Activated naive CD8-positive, alpha-beta T cell treated with anti-CD3 and anti-CD28 coated beads, Interleukin-2, amount 10 ng/mL, durations not matched to agents 7 days and 5 days (primary cell): ENCODE results near the gene KCNMA1. TPM values are rescaled to one million over a fixed set of nuclear protein-coding genes. Genes with fewer than 3 reads are reported as not detected.
"Not testable (repeated sequence)": the region's sequence is repeated elsewhere in the genome, so short reads cannot be mapped to it uniquely, and the experiment has no call there.

Experiments used
- ATAC-seq: fragments of 150-1000 bp; cut with Tn5 transposase; one replicate; pipeline ENCODE4 v1.10.0; 2021; ENCODE audit warnings: low read depth, moderate library complexity
- POLR2A ChIA-PET: fragments of 350-600 bp; sonication (Branson Sonifier 250); formaldehyde crosslinking; loops from one replicate; lab custom pipeline; 2021; ENCODE audit warnings: antibody characterized with exemption; lab: Charles Lee
- DNase-seq: peaks from one replicate; pipeline ENCODE4 v3.0.0; 2021
- H3K27ac Mint-ChIP-seq: one replicate; pipeline ENCODE4 v1.8.0; 2022; ENCODE audit warnings: mild to moderate bottlenecking, mixed read lengths
- H3K27me3 Mint-ChIP-seq: one replicate; pipeline ENCODE4 v1.8.0; 2022; ENCODE audit warnings: mild to moderate bottlenecking, moderate library complexity, mixed read lengths
- H3K36me3 Mint-ChIP-seq: one replicate; pipeline ENCODE4 v1.8.0; 2021; ENCODE audit warnings: mild to moderate bottlenecking, mixed read lengths
- H3K4me1 Mint-ChIP-seq: one replicate; pipeline ENCODE4 v1.8.0; 2021; ENCODE audit warnings: mixed read lengths
- H3K4me3 Mint-ChIP-seq: one replicate; pipeline ENCODE4 v1.8.0; 2022; ENCODE audit warnings: mild to moderate bottlenecking, moderate library complexity, mixed read lengths
- H3K9me3 Mint-ChIP-seq: one replicate; pipeline ENCODE4 v1.8.0; 2021; ENCODE audit warnings: mixed read lengths
- total RNA-seq, 2 experiments: library from RNA; stranded (reverse); gene quantifications; one replicate each; pipeline ENCODE4 v1.2.3, GENCODE V29; 2021

The KCNMA1 gene
- total RNA-seq, 2 experiments from 2014 or later = 0.39 to 0.54 TPM

DNA sequence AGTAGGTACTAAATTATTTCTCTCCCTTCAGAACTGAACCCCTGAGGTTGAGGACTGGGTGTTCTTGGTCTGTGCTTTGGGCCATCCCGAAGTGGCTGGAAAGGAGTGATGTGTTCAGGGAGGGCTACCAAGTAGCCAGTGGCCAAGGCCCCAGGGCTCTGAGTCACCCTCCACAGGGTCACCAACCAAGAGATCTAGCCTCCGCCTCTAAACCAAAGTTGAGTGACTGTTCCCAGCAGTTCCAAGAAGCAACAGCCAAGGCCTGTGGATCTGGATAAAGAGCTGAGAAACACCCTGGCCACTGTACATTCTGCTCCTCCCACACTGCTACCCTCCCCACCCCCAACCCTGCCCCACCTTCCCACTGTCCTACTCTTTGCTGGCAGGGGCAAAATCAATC lies 35.5 kb upstream of the KCNMA1 start:
- POLR2A ChIA-PET = no interaction called here
- no peaks in the 10 kb centered on the region for H3K36me3 Mint-ChIP-seq
- no peaks in the 10 kb centered on the region for H3K9me3 Mint-ChIP-seq
- H3K4me3 Mint-ChIP-seq = no peak overlapping the region
- peaks cover 27% of the 10 kb centered on the region for H3K27me3 Mint-ChIP-seq
- ATAC-seq = no peak
- no peak overlapping the region for H3K27ac Mint-ChIP-seq
- no peak for DNase-seq
- H3K4me1 Mint-ChIP-seq = peaks cover 3% of the 10 kb centered on the region

DNA sequence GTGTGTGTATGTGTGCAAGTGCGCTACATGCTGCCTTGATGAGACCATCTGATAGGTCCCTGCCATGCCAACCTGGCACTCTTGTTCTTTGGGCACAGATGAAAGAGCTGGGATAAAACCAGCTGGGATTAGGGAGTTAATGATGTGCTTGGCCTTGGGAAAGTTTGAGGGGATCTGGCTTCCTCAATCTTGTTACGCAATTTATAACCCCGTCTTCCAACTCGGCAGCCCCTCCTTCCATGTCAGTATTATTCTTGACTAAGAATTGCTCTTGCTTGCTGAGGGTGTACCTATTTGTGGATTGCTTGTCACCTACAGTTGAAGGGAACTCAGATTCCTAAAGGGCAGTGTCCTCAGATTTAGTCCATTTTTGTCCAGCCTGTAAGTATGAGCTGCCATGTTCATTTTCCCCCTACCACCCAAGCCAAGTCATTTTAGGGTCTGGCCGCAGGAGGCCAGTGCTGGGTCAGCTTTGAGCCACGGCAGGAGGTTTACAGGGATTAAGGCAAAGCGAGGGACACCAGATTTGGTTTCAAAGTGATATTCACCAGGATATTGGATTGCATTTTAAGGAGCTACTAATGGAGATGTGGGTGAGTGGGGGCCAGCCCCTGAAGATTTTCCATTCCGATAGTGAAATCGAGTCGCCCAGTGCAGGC lies 34.1 kb upstream of the KCNMA1 start:
- Mint-ChIP-seq H3K27me3 (peaks cover 24% of the 10 kb centered on the region), H3K36me3 (no peaks in the 10 kb centered on the region), H3K4me1 (peaks cover 3% of the 10 kb centered on the region), H3K27ac (no peak overlapping the region), H3K4me3 (no peak overlapping the region), H3K9me3 (no peaks in the 10 kb centered on the region)
- no peak for DNase-seq
- no peak for ATAC-seq
- POLR2A ChIA-PET = no interaction called here

DNA sequence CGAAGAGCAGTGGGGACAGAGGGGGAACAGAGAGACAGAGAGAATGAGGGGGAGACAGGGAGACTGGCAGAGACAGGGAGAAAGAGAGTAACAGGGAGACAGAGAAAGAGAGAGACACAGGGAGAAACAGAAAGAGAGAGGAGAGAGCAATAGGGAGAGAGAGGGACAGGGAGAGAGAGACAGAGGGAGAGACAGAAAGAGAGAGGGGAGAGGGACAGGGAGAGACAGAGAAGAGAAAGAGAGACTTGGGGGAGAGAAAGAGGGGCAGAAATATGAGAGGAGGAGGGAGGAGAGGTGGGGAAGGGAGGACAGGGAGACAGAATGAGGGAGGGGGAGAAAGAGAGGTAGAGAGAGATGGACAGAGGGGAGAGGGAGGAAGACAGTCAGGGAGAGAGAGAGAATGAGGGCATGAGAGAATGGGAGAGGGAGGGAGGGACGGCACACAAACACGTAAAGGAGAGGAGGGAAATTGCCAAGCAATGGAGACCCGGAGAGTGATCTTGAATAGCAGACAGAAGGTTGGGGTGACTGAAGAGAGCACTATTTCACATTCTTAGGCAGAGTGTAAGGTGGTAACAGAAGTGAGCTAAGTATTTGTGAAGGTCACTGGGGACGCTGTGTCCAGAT lies 33.3 kb upstream of the KCNMA1 start:
- H3K4me3 Mint-ChIP-seq = no peak overlapping the region
- H3K27me3 Mint-ChIP-seq = peaks cover 24% of the 10 kb centered on the region
- peaks cover 3% of the 10 kb centered on the region for H3K4me1 Mint-ChIP-seq
- no peaks in the 10 kb centered on the region for H3K9me3 Mint-ChIP-seq
- POLR2A ChIA-PET = no interaction called here
- DNase-seq (no peak), ATAC-seq (no peak)
- H3K36me3 Mint-ChIP-seq = no peaks in the 10 kb centered on the region
- H3K27ac Mint-ChIP-seq = no peak overlapping the region

DNA sequence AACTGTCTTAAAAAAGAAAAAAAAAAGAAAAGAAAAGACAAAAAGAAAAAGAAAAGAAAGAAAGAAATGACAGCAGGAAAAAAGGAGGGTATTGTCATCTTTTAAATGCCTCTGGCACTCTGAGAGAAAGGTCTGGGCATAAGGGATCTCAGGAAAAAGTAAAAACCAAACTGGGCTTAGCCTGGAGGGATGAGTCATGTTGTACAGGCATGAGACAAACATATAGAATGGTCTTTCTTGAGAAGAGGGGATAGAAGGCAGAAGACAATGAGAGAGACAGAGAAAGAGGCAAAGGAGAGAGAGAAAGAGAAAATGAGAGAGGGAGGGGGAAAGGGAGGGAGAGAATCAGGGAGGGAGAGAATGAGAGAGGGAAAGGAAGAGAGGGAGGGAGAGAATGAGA lies 32.3 kb upstream of the KCNMA1 start:
- POLR2A ChIA-PET = no interaction called here
- DNase-seq (no peak), ATAC-seq (no peak)
- Mint-ChIP-seq H3K27ac (no peak overlapping the region), H3K9me3 (no peaks in the 10 kb centered on the region), H3K27me3 (peaks cover 23% of the 10 kb centered on the region), H3K36me3 (no peaks in the 10 kb centered on the region), H3K4me3 (no peak overlapping the region), H3K4me1 (peaks cover 3% of the 10 kb centered on the region)

DNA sequence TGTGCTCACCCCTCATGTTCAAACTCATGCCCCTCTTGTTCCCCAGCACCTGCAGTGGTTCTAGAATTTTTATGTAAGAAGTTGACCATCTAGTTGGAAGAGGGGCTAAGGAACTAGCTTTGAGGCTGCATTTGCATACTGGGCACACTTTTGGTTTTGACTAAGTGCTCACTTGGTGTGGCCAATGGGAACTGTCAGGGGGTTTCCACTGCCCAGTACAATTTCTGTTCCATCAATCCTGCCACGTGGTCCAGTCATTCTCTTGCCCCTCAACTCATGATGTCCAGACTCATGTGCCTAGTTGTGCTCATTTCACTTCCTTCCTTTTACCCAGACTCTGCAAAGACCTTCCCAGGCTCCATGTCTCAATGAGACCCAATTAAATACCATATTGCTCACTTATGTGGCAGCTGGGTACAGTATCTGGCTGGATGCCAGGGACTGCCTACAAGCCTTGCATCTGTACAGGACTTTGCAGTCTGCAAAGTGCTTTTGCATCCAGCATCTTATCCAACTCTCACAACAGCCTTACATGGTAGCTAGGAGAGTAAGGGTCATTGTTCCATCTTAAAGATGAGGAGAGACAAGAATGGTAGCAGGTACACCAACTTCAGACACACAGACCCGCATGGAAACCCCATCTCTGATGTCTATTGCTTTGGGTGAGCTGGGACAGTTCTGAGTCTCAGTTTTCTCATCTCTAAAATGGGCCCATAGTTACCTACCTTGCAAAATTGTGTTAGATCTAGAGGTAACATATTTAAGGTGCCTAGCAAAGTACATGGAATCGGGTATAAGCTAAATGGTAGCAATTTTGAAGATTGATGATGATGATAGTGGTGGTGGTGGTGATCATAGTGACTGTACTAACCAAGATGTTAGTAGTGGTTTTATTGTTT lies 30.1 kb upstream of the KCNMA1 start:
- ATAC-seq (no peak), DNase-seq (no peak)
- Mint-ChIP-seq H3K9me3 (no peaks in the 10 kb centered on the region), H3K4me1 (no peaks in the 10 kb centered on the region), H3K27me3 (peaks cover 19% of the 10 kb centered on the region), H3K36me3 (no peaks in the 10 kb centered on the region), H3K4me3 (no peak overlapping the region), H3K27ac (no peak overlapping the region)
- POLR2A ChIA-PET = no interaction called here

DNA sequence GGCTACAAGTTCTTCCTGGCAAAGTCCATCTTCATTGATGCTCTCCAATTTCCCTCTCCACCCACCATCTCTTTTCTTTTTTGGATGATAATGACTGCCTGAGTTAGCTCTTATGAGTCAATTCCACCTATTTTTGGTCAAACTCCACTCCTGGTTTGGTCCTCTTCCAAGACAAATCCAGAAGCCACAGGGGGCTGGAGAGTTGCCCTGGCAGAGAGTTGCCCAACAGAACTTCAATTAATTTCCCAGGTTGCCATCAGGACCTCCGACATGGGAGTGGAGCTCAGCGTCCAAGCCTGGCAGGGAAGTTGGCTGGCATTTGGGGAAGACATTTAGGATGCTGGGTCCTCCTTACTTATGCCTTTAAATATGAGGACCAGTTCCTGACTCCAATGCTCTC lies 29.2 kb upstream of the KCNMA1 start:
- Mint-ChIP-seq H3K4me3 (no peak overlapping the region), H3K4me1 (no peaks in the 10 kb centered on the region), H3K27me3 (peaks cover 16% of the 10 kb centered on the region), H3K9me3 (no peaks in the 10 kb centered on the region), H3K27ac (no peak overlapping the region), H3K36me3 (no peaks in the 10 kb centered on the region)
- ATAC-seq (no peak), DNase-seq (no peak)
- POLR2A ChIA-PET = no interaction called here

DNA sequence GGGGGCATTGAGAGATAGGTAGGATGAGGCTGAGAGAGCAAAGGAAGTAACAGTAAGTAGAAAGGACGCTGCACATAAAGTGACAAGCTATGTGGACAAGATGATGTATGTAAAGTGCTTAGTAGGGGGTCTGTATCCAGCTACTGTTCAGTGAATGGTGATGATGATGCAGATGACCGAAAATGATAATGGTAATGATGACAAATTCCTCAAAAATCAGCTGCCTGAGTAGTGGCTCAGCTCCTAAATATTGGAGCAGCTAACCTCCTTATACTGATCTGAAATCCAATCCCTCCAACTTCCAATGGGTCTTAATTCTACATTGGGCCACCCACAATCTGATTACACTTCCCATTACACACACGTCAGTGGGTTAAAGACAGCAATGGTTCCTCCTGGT lies 27.1 kb upstream of the KCNMA1 start:
- H3K36me3 Mint-ChIP-seq = no peaks in the 10 kb centered on the region
- no peak overlapping the region for H3K4me3 Mint-ChIP-seq
- DNase-seq = no peak
- no peaks in the 10 kb centered on the region for H3K9me3 Mint-ChIP-seq
- peaks cover 6% of the 10 kb centered on the region for H3K27me3 Mint-ChIP-seq
- POLR2A ChIA-PET = no interaction called here
- no peak for ATAC-seq
- no peak overlapping the region for H3K27ac Mint-ChIP-seq
- no peaks in the 10 kb centered on the region for H3K4me1 Mint-ChIP-seq

DNA sequence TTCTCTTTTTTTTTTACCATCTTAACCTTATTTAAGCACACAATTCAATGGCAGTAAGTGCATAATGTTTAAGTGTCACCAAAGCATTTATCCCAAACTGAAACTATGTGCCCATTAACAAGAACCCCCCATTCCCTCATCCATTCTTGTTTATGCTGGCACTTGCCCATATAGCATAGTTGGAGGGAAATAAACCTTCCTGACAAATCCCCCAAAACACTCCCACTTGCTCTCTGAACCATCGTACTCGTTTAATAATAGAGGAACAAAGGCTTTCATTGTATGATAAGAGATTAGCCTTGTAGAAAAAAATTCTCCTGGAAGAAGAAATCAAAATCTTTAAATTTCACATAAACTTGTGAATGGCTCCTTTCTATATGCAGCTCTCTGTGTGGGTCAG lies 26.4 kb upstream of the KCNMA1 start:
- Mint-ChIP-seq H3K4me3 (no peak overlapping the region), H3K36me3 (no peaks in the 10 kb centered on the region), H3K4me1 (no peaks in the 10 kb centered on the region), H3K27me3 (peaks cover 6% of the 10 kb centered on the region), H3K27ac (no peak overlapping the region), H3K9me3 (peaks cover 2% of the 10 kb centered on the region)
- DNase-seq = no peak
- POLR2A ChIA-PET = no interaction called here
- no peak for ATAC-seq

DNA sequence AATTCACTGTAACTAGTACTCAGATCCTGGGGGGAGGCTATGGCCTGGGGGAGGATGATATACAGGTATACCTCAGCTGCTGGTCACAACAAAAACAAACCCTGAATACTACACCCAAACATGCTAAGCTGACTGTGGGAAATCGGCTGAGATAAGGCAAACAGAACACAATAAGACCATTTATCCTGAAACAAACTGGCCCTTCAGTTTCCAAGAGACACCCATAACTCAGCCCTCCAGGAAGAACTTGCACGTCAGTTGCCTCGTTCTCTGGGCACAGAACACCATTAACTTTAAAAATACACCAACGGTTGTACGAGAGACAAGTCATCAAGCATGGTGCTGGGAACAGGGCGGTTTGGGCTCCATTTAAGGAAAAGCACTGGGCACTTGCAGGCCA lies 24.1 kb upstream of the KCNMA1 start:
- POLR2A ChIA-PET = no interaction called here
- Mint-ChIP-seq H3K9me3 (peaks cover 10% of the 10 kb centered on the region), H3K4me3 (no peak overlapping the region), H3K27me3 (peaks cover 17% of the 10 kb centered on the region), H3K4me1 (no peaks in the 10 kb centered on the region), H3K36me3 (no peaks in the 10 kb centered on the region), H3K27ac (no peak overlapping the region)
- no peak for ATAC-seq
- DNase-seq = no peak

DNA sequence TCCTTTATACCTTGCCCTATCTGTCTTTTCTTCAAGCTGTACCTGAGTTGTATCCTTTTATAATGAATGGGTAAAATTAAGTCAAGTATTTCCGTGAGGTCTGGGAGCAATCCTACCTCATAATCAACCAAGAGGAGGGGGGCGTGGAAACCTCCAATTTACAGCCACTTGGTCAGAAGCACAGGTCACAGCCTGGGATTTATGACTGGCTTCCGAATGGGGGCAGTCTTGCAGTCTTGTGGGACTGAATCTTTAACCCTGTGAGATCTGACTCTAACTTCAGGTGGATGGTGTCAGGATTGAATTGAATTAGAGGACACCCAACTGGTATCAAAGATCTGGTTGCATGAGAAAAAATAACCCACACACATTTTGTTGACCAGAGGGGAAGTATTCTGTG lies 23.5 kb upstream of the KCNMA1 start:
- H3K4me3 Mint-ChIP-seq = no peak overlapping the region
- no peaks in the 10 kb centered on the region for H3K4me1 Mint-ChIP-seq
- peaks cover 21% of the 10 kb centered on the region for H3K27me3 Mint-ChIP-seq
- DNase-seq (no peak), ATAC-seq (no peak)
- no peak overlapping the region for H3K27ac Mint-ChIP-seq
- H3K36me3 Mint-ChIP-seq = no peaks in the 10 kb centered on the region
- POLR2A ChIA-PET = no interaction called here
- peaks cover 10% of the 10 kb centered on the region for H3K9me3 Mint-ChIP-seq

DNA sequence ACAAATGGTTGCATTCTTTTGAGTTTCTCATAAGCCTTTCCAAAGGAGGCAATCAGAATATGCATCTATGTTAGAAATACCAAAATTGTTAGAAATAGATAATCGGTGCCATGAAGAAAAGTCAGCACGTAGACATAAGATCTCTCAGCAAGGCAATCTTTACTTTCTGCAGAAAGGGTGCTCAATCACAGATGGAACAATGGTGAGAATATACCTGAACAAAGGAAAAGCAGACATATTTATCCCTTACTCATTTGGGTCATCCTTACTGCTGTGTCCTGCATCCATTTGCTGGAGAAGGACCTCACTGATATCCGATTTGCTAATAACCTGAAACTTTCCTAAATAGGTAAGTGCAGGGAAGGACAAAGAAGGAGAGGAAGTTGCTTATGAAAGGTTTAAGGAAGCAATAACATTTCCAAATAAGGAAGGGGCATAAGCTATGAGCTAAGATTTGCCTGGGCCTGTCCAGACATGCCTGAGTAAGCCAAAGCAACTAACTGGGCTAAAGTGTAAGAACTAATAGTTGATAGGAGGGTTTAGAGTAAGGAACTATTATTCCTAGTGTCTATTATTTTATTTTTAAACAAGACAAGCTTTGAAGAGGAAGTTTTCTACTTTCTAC lies 21.6 kb upstream of the KCNMA1 start:
- POLR2A ChIA-PET, H3K27ac Mint-ChIP-seq, H3K9me3 Mint-ChIP-seq, H3K36me3 Mint-ChIP-seq, H3K4me1 Mint-ChIP-seq, H3K4me3 Mint-ChIP-seq, ATAC-seq, DNase-seq: not testable (repeated sequence)
- H3K27me3 Mint-ChIP-seq = peaks cover 17% of the 10 kb centered on the region

DNA sequence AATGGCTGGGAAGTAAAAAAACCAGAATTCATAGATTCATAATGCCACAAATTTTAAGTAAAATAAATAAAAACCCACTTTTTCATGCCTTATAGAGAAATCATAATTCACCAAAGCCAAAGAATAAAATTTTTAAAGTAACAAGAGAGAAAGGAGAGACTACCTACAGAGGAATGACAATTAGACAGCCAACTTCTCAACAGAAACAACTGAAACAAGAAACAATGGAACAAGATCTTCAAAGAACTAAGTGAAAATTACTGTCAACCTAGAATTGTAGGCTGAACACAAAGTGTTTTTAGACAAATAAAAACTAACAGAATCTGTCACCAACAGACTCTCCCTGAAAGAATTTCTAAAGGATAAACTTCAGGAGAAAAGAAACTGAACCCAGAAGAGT lies 15.6 kb upstream of the KCNMA1 start:
- POLR2A ChIA-PET = no interaction called here
- no peak for ATAC-seq

More for the DNA sequence above, 15.6 kb upstream of the KCNMA1 start:
- Mint-ChIP-seq H3K36me3 (no peaks in the 10 kb centered on the region), H3K27me3 (peaks cover 27% of the 10 kb centered on the region), H3K4me1 (no peaks in the 10 kb centered on the region), H3K27ac (no peak overlapping the region), H3K4me3 (no peak overlapping the region), H3K9me3 (peaks cover 8% of the 10 kb centered on the region)
- no peak for DNase-seq
